ENCODE results near the gene HDAC5. TPM values are rescaled to one million over a fixed set of nuclear protein-coding genes. Genes with fewer than 3 reads are reported as not detected.

HDAC5 gene
- total RNA-seq, 2 donors from 2014 or later: 19.0 to 26.6 TPM

DNA sequence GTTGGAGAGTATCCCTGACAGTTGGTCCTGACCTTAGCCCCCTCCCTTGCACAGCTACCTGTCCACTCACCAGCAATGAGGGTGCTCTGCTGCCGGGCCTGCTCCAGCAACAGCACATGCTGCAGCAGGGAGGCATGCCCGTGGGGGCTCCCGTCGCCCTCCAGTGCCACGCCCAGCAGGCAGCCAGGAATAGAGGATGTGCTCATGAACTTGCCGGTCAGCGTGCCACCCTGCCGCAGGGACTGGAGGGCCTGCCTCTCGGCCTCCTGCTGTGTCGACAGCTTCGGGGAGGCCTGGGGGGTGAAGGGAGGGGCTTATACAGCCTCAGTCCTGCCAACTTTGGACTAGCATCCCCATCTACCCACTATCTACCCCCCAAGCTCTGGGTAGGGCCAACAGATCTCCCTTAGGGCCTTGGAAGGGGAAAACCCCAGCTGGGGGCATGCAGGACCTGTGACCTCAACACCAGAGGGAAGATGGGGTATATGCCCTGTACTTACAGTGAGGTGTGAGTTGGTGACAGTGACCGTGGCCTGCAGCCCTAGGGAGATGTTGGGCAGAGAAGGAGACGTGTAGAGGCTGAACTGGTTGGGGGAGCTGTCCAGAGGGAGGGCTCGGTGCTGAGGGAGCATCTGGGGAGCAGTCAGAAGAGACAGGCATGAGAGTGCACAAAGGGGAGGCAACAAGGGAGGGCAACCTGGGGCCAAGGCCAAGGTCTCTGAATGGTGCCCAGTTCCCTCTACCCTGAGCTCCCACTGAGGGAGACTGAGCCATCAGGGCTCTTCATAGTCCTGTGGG lies 32.0 kb downstream of the HDAC5 start:
- DNase-seq: no peak
- H3K36me3 ChIP-seq: no peaks in the 10 kb centered on the region

DNA sequence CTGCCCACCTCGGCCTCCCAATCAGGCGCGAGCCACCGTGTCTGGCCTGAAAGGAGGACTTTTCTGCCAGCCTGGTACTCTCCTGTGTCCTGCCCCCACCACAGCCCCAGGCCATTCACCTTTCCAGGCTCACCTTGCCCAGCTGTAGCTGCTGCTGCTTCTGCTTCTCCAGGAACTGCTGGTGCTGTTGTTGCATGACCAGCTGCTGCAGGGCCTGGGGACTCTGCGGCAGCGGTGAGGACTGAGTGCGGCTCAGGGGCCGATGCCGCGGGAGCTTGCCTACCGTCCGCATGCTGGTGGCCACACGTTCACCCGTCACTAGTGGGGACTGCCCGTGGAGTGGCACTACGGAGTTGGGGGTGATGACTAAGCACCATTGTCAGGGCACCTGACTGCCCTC lies 35.2 kb downstream of the HDAC5 start:
- H3K36me3 ChIP-seq: no peaks in the 10 kb centered on the region
- no peaks in the 10 kb centered on the region for H3K27me3 ChIP-seq
- H3K4me3 ChIP-seq: no peak overlapping the region
- no peak for TF ChIP-seq CTCF (IDR thresholded peaks at IDR 0.05)
- no peak overlapping the region for H3K27ac ChIP-seq
- no peaks in the 10 kb centered on the region for H3K4me1 ChIP-seq
- intact Hi-C loops (cut with DNase I): no loop called here
- no peak overlapping the region for H3K9ac ChIP-seq (ENCODE audit: low read depth in 2 of 2, low read length in 2 of 2)
- no peak for DNase-seq
- no peaks in the 10 kb centered on the region for H3K9me3 ChIP-seq

More for the DNA sequence above, 32.0 kb downstream of the HDAC5 start:
- Histone ChIP-seq H3K4me1 (peaks cover 4% of the 10 kb centered on the region), H3K4me3 (no peak overlapping the region), H3K27me3 (no peaks in the 10 kb centered on the region), H3K27ac (no peak overlapping the region), H3K9me3 (no peaks in the 10 kb centered on the region), H3K9ac (ENCODE audit: low read depth in 2 of 2, low read length in 2 of 2) (no peak overlapping the region)
- TF ChIP-seq CTCF (IDR thresholded peaks at IDR 0.05): no peak
- intact Hi-C loops (cut with DNase I): no loop called here

DNA sequence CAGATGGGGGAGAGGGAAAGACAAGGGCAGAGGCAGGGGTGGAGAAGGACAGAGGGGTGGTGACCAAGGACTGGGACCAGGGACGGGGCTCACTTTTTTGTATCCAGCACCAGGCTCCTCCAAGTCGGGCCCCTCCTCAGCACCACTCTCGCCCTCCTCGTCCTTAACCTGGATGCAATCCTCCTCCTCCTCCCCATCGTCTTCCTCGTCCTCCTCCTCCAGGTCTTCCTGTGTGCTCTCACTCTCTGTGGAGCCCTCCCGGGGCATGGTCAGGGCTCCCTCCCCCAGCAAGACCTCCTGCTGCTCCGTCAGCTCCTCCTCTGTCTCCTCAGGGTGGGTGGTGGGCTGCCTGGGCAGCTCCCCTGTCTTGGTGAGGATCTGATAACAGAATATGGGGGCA lies 36.1 kb downstream of the HDAC5 start:
- no peak for DNase-seq
- no peak overlapping the region for H3K27ac ChIP-seq
- H3K9me3 ChIP-seq: no peaks in the 10 kb centered on the region
- no peak overlapping the region for H3K4me3 ChIP-seq
- H3K27me3 ChIP-seq: no peaks in the 10 kb centered on the region
- intact Hi-C loops (cut with DNase I): no loop called here
- no peak overlapping the region for H3K9ac ChIP-seq (ENCODE audit: low read depth in 2 of 2, low read length in 2 of 2)
- no peaks in the 10 kb centered on the region for H3K4me1 ChIP-seq
- no peak for TF ChIP-seq CTCF (IDR thresholded peaks at IDR 0.05)
- H3K36me3 ChIP-seq: no peaks in the 10 kb centered on the region

DNA sequence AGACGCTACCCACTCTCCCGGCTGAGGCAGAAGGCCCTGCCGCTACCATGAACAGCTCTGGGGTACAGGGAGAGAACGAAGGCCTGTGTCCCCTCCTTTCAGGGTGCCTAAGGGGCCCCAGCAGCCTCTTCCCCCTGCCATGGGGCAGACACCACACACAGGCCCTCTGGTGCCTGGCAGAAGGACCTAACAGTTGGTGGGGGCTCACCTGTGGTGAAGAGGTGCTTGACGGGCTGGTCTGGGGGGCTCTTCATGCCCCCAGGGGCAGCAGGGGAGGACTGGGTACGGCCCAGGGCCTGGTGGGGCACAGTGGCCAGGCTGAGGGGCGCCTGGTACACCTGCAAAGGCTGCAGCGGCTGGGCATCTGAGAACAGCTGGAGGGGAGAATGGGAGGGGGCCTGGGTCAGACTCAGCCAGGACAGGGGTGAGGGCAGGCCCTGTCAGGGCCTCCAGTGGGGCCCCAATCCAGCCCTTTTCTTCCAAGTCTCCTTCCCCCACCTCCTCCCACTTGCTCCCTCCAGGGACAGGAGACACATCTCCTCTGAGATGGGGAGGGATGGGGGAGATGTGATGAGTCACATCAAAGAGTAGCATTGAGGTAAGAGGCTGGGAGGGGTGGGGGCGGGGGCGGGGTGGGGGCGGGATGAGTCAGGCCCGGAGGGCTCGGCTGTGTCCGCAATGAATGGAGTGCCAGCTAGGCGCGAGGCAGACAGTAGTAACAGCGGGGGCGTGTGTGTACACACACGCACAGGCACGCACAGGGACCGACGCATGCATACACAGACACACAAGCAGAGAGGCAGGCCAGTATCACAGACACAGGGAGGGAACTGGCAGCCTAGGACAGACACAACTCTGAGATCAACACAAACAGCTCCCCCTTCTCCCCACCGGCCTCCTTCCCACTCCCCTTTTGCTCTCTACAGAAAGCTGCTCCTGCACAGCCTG lies 36.8 kb downstream of the HDAC5 start:
- no peak for DNase-seq
- TF ChIP-seq CTCF (IDR thresholded peaks at IDR 0.05): no peak
- Histone ChIP-seq H3K9ac (ENCODE audit: low read depth in 2 of 2, low read length in 2 of 2) (no peak overlapping the region), H3K4me3 (no peak overlapping the region), H3K9me3 (no peaks in the 10 kb centered on the region), H3K27ac (peak overlapping the region; percentile 18), H3K36me3 (no peaks in the 10 kb centered on the region), H3K27me3 (no peaks in the 10 kb centered on the region), H3K4me1 (no peaks in the 10 kb centered on the region)
- intact Hi-C loops (cut with DNase I): no loop called here

DNA sequence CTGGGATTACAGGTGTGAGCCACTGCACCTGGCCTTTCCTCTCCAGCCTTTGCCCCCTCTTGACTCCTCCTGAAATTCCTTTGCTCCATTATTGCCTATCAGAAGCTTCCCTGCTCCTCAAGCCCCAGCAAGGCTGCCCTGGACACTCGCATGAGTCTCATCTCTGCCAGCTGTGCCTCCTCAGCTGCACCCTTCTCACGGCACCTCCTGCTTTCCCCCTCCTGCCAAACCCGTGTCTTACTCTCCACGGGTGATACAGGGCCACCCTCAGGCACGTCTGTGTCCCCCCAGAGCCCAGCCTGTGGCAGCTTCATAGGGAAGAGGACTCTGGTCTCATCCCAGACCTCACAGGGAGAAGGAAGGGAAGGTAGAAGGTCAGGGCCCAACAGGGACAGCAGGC lies 37.5 kb downstream of the HDAC5 start:
- no peak overlapping the region for H3K9ac ChIP-seq (ENCODE audit: low read depth in 2 of 2, low read length in 2 of 2)
- H3K4me1 ChIP-seq: no peaks in the 10 kb centered on the region
- intact Hi-C loops (cut with DNase I): no loop called here
- DNase-seq: no peak
- no peak for TF ChIP-seq CTCF (IDR thresholded peaks at IDR 0.05)
- no peaks in the 10 kb centered on the region for H3K27me3 ChIP-seq
- H3K27ac ChIP-seq: no peak overlapping the region
- no peak overlapping the region for H3K4me3 ChIP-seq
- no peaks in the 10 kb centered on the region for H3K9me3 ChIP-seq
- H3K36me3 ChIP-seq: no peaks in the 10 kb centered on the region

Data from colonic mucosa (tissue), 4 donors.